Heart left ventricle (tissue), 16 donors: ENCODE measurements around the gene EML1. TPM values are rescaled to one million over a fixed set of nuclear protein-coding genes. Genes with fewer than 3 reads are reported as not detected.
A peak's percentile ranks its signal among the peaks of the same experiment; 100 is the strongest.

Source experiments
- ATAC-seq, 4 donors: fragments of 200-7000 bp; cut with Tn5 transposase; one replicate each; pipeline ENCODE4 v1.9.1; 2020 to 2022; ENCODE audit warnings: moderate library complexity in 4 of 4, mild to moderate bottlenecking in 3 of 4, moderate number of reproducible peaks in 1 of 4
- DNase-seq, 5 donors: peaks; one replicate each; pipeline ENCODE4 v3.0.0-alpha.2; 2020
- H3K27ac ChIP-seq, 12 donors: fragments of 200-600 bp; sonication (generic) in 4 of 12; one replicate each; pipeline versions ENCODE4 v1.5.0 to v1.8.0; 2016 to 2022; ENCODE audit warnings: mild to moderate bottlenecking in 2 of 12
- H3K27me3 ChIP-seq, 9 donors: fragments of 200-600 bp; sonication (generic) in 2 of 9; one replicate each; pipeline versions ENCODE4 v1.5.1 to v1.8.0; 2016 to 2022; ENCODE audit warnings: mild to moderate bottlenecking in 3 of 9
- H3K36me3 ChIP-seq, 9 donors: fragments of 200-600 bp; sonication (generic) in 2 of 9; one replicate each; pipeline versions ENCODE4 v1.5.0 to v1.8.0; 2018 to 2022; ENCODE audit warnings: mild to moderate bottlenecking in 2 of 9
- H3K4me1 ChIP-seq, 12 donors: fragments of 200-600 bp; sonication (generic) in 4 of 12; one replicate each; pipeline versions ENCODE4 v1.5.0 to v1.8.0; 2016 to 2022; ENCODE audit warnings: mild to moderate bottlenecking in 3 of 12
- H3K4me3 ChIP-seq, 12 donors: fragments of 200-600 bp; sonication (generic) in 4 of 12; one replicate each; pipeline versions ENCODE4 v1.5.0 to v1.8.0; 2017 to 2022; ENCODE audit warnings: mild to moderate bottlenecking in 9 of 12, moderate library complexity in 4 of 12
- H3K9me3 ChIP-seq, 12 donors: fragments of 200-600 bp; sonication (generic) in 4 of 12; one replicate each; pipeline versions ENCODE4 v1.5.0 to v1.8.0; 2016 to 2022; ENCODE audit warnings: mild to moderate bottlenecking in 1 of 12
- POLR2A ChIP-seq, 2 donors: fragments of 450-650 bp; IDR thresholded peaks; one replicate each; pipeline ENCODE4 v1.6.1; 2017; ENCODE audit warnings: antibody characterized with exemption in 2 of 2, mild to moderate bottlenecking in 2 of 2, moderate library complexity in 2 of 2
- WGBS, 4 donors: extraction: QIAGEN DNeasy Blood & Tissue Kit in 2 of 4; methylation state at CpG; one replicate each; pipeline versions ENCODE4 v1.1.5 to v1.1.7; 2013 to 2018; 5-methylcytosine and 5-hydroxymethylcytosine counted together
- intact Hi-C, 10 donors: fragments of 100-400 bp; cut with DNase I; formaldehyde crosslinking; loops; one replicate each; pipeline versions ENCODE4 v1.11.1 to v1.14.2; 2022
- polyA plus RNA-seq, 2 donors: library from polyadenylated mRNA; stranded (reverse); fragments of 200-250 nt; gene quantifications; one replicate each; pipeline ENCODE4 v1.2.3, GENCODE V29; 2013
- total RNA-seq, 9 donors: library from RNA; depleted of rRNA in 2 of 9; stranded (reverse); fragments of >200 nt in 2 of 9; fragmentation: NEBNext Ultra II Directional in 3 of 9; extraction: Animal tissue kit (Norgen Biotek cat#: 25700) in 3 of 9; gene quantifications; one replicate each; pipeline versions ENCODE4 v1.1.0 to v1.2.4, GENCODE V29; 2016 to 2023
- TF ChIP-seq, protein P1 (sequence below), 12 donors: fragments of 200-600 bp; sonication (generic) in 4 of 12; IDR thresholded peaks; one replicate each; pipeline versions ENCODE4 v1.5.0 to v1.8.0; 2018 to 2022; ENCODE audit warnings: antibody characterized with exemption in 12 of 12, mild to moderate bottlenecking in 5 of 12
- donor health status: ischemic (EF 13 %, LVEDD 7.1; RV severe dilation, severe dysfunction).
- donor health status: healthy with polysubstance abuse.
- donor health status: DM: no; HTN: yes; CAD: no.
- donor health status: DM: no; HTN: no; CAD: no.
- donor health status: ischemic (EF 25% LVEDD 6.9; RV normal size, moderate dysfunction).
- donor health status: ischemic (EF 25% LVEDD 5.7; RV mildly dilated, moderate dysfunction).
- donor health status: healthy.
- donor health status: DM: yes; HTN: yes; CAD: no.
- donor health status: ischemic (EF 35%, LVEDD 5.7; RV mildly dilated, moderate dysfunction).
- donor health status: nonischemic (EF 11% LVEDD 7.7; RV severe dilation, severe dysfunction).
- donor health status: DM: yes; HTN: yes; CAD: no.
- donor health status: PGD.
- donor health status: ischemic (EF 29% LVEDD 5.4; RV normal size, mild dysfunction).
- donor health status: nonischemic (EF 23%, LVEDD 6.1; RV moderate dilation, normal function).

The EML1 gene
- total and polyA plus RNA-seq, 11 donors: 7.4 to 49.7 (median 39.3) TPM

- DNase-seq (no peak), ATAC-seq (no peak)
- Histone ChIP-seq H3K4me3 (no peak overlapping the region), H3K27me3 (no peaks in the 10 kb centered on the region), H3K9me3 (peaks cover 0 to 4% (median 0%) of the 10 kb centered on the region in 12 donors), H3K36me3 (peaks cover 0 to 71% (median 23%) of the 10 kb centered on the region in 9 donors), H3K27ac (no peak overlapping the region), H3K4me1 (no peaks in the 10 kb centered on the region)
- intact Hi-C loops: no loop called here
- TF ChIP-seq, protein P1, sequence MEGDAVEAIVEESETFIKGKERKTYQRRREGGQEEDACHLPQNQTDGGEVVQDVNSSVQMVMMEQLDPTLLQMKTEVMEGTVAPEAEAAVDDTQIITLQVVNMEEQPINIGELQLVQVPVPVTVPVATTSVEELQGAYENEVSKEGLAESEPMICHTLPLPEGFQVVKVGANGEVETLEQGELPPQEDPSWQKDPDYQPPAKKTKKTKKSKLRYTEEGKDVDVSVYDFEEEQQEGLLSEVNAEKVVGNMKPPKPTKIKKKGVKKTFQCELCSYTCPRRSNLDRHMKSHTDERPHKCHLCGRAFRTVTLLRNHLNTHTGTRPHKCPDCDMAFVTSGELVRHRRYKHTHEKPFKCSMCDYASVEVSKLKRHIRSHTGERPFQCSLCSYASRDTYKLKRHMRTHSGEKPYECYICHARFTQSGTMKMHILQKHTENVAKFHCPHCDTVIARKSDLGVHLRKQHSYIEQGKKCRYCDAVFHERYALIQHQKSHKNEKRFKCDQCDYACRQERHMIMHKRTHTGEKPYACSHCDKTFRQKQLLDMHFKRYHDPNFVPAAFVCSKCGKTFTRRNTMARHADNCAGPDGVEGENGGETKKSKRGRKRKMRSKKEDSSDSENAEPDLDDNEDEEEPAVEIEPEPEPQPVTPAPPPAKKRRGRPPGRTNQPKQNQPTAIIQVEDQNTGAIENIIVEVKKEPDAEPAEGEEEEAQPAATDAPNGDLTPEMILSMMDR (IDR thresholded peaks at IDR 0.05): peak; percentile 39 to 67 (median 54)
- TF ChIP-seq POLR2A (IDR thresholded peaks at IDR 0.05): no peak
- 76 to 79% (median 78%) methylated on average over 7 of the region's 7 CpGs for WGBS, 4 donors
Measured at GRCh38 chr14:99899578-99900178, 106.5 kb downstream of the EML1 start.

GRCh38 chr14:99902925-99903324 is 109.7 kb downstream of the EML1 start:
- TF ChIP-seq, protein P1 (IDR thresholded peaks at IDR 0.05): no peak
- no peak for TF ChIP-seq POLR2A (IDR thresholded peaks at IDR 0.05)
- H3K4me1 ChIP-seq: no peaks in the 10 kb centered on the region
- no peaks in the 10 kb centered on the region for H3K27me3 ChIP-seq
- H3K27ac ChIP-seq: no peak overlapping the region
- H3K4me3 ChIP-seq: no peak overlapping the region
- ATAC-seq: no peak
- intact Hi-C loops: no loop called here
- no peak for DNase-seq
- peaks cover 0 to 4% (median 0%) of the 10 kb centered on the region in 12 donors for H3K9me3 ChIP-seq
- peaks cover 0 to 85% (median 33%) of the 10 kb centered on the region in 9 donors for H3K36me3 ChIP-seq

GRCh38 chr14:99904506-99904905 is 111.3 kb downstream of the EML1 start:
- 42 to 68% (median 47%) methylated on average over 2 of the region's 2 CpGs for WGBS, 4 donors
- intact Hi-C loops: no loop called here
- H3K4me3 ChIP-seq: no peak overlapping the region
- ATAC-seq (no peak), DNase-seq (no peak)
- peaks cover 0 to 87% (median 40%) of the 10 kb centered on the region in 9 donors for H3K36me3 ChIP-seq
- H3K27me3 ChIP-seq: no peaks in the 10 kb centered on the region
- H3K27ac ChIP-seq: no peak overlapping the region
- no peaks in the 10 kb centered on the region for H3K4me1 ChIP-seq
- peaks cover 0 to 4% (median 0%) of the 10 kb centered on the region in 12 donors for H3K9me3 ChIP-seq
- TF ChIP-seq, protein P1 (IDR thresholded peaks at IDR 0.05): no peak
- no peak for TF ChIP-seq POLR2A (IDR thresholded peaks at IDR 0.05)

DNA sequence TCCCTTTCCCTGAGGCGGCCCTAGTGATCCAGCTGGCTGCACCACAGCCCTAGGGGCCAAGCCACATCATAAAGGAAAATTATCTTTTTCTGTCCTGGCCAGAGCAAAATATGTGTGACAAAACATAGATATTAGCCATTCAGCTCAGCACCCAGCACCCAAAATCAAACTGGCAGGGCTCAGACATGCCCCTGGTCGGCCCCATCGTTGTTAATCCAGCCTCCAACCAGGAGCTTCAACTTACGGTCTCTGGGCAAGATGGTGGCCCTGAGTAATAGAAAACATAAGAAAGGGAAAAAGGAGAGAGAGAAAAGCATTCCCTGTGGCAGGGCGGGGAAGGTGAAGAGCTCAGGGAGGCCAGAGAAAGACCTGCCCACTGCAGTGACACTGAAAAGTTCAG is 111.9 kb downstream of the EML1 start:
- intact Hi-C loops: no loop called here
- Histone ChIP-seq H3K9me3 (peaks cover 0 to 4% (median 0%) of the 10 kb centered on the region in 12 donors), H3K4me1 (no peaks in the 10 kb centered on the region), H3K36me3 (peaks cover 0 to 94% (median 47%) of the 10 kb centered on the region in 9 donors), H3K27me3 (no peaks in the 10 kb centered on the region), H3K27ac (no peak overlapping the region), H3K4me3 (no peak overlapping the region)
- ATAC-seq: no peak
- TF ChIP-seq, protein P1 (IDR thresholded peaks at IDR 0.05): no peak
- no peak for TF ChIP-seq POLR2A (IDR thresholded peaks at IDR 0.05)
- WGBS, 4 donors: 96 to 98% (median 97%) methylated on average over 5 of the region's 5 CpGs
- DNase-seq: no peak
